ENCODE results near the gene GPR146. TPM values are rescaled to one million over a fixed set of nuclear protein-coding genes. Genes with fewer than 3 reads are reported as not detected.

Gene GPR146
- total RNA-seq, 1 donor from 2014 or later: 1.3 TPM

GRCh38 chr7:1041551-1042491 lies 2.5 kb upstream of the GPR146 start:
- Histone ChIP-seq H3K36me3 (ENCODE audit: control insufficient read depth, insufficient read depth, low read length) (no peaks in the 10 kb centered on the region), H3K27me3 (ENCODE audit: control insufficient read depth, insufficient read depth, low read length) (no peaks in the 10 kb centered on the region), H3K4me3 (ENCODE audit: low read depth, low read length) (no peak overlapping the region)
- FAIRE-seq (no peak), DNase-seq (ENCODE audit: low read depth) (no peak)
- TF ChIP-seq, protein P1, sequence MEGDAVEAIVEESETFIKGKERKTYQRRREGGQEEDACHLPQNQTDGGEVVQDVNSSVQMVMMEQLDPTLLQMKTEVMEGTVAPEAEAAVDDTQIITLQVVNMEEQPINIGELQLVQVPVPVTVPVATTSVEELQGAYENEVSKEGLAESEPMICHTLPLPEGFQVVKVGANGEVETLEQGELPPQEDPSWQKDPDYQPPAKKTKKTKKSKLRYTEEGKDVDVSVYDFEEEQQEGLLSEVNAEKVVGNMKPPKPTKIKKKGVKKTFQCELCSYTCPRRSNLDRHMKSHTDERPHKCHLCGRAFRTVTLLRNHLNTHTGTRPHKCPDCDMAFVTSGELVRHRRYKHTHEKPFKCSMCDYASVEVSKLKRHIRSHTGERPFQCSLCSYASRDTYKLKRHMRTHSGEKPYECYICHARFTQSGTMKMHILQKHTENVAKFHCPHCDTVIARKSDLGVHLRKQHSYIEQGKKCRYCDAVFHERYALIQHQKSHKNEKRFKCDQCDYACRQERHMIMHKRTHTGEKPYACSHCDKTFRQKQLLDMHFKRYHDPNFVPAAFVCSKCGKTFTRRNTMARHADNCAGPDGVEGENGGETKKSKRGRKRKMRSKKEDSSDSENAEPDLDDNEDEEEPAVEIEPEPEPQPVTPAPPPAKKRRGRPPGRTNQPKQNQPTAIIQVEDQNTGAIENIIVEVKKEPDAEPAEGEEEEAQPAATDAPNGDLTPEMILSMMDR (IDR thresholded peaks at IDR 0.05; ENCODE audit: insufficient read depth, low read length, severe bottlenecking): no peak

DNA sequence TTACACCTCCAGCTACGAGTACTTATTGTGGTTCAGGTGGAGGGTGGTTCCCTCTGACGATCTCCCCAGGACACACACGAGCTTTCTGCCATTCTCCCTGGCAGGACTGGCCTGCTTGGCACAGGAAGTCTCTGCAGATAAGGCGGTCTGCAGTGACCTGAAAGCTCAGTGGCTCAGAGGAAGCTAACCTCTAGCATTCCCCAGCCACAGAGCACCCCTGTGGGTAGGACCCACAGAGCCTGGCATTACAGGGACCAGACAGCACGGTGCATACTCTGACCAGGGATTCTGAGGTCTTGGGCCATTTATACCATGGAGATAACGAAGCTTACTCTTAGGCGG lies 1.9 kb upstream of the GPR146 start:
- TF ChIP-seq, protein P1 (IDR thresholded peaks at IDR 0.05; ENCODE audit: insufficient read depth, low read length, severe bottlenecking): no peak
- no peak for DNase-seq (ENCODE audit: low read depth)
- H3K36me3 ChIP-seq (ENCODE audit: control insufficient read depth, insufficient read depth, low read length): no peaks in the 10 kb centered on the region
- H3K4me3 ChIP-seq (ENCODE audit: low read depth, low read length): no peak overlapping the region
- no peaks in the 10 kb centered on the region for H3K27me3 ChIP-seq (ENCODE audit: control insufficient read depth, insufficient read depth, low read length)
- no peak for FAIRE-seq

DNA sequence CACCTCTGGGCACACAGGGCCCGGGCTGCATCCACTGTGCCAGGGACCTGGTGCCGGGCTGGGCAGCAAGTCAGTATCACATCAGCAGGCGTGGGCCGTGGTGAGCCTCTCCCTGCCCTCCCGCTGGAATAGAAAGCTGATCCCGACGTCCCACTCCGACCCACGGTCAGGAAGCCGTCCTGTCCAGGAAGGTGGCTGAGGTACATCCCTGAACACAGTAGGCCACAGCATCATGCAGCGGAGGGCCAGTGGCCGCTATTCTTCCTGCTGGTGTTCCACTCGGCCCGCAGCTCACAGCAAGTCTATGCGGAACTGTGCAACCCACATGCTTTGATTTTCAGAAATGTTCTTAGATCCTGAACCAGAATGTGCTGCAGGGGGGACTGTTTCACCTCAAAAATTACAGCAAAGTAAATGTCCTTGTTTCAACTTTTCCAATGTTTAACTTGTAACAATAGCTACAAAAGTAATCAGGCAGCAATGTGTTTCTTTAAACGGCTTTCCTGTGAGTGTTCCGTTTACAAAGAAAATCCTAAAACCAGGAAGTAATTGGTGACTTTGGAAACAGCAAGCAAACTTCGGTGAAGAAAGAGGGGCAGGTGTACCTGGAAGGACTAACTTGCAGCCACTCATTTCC lies 676 bp upstream of the GPR146 start:
- DNase-seq (ENCODE audit: low read depth): no peak
- TF ChIP-seq, protein P1 (IDR thresholded peaks at IDR 0.05; ENCODE audit: insufficient read depth, low read length, severe bottlenecking): no peak
- peak overlapping the region; percentile 35 for H3K4me3 ChIP-seq (ENCODE audit: low read depth, low read length)
- no peak for FAIRE-seq
- H3K36me3 ChIP-seq (ENCODE audit: control insufficient read depth, insufficient read depth, low read length): no peaks in the 10 kb centered on the region
- no peaks in the 10 kb centered on the region for H3K27me3 ChIP-seq (ENCODE audit: control insufficient read depth, insufficient read depth, low read length)

DNA sequence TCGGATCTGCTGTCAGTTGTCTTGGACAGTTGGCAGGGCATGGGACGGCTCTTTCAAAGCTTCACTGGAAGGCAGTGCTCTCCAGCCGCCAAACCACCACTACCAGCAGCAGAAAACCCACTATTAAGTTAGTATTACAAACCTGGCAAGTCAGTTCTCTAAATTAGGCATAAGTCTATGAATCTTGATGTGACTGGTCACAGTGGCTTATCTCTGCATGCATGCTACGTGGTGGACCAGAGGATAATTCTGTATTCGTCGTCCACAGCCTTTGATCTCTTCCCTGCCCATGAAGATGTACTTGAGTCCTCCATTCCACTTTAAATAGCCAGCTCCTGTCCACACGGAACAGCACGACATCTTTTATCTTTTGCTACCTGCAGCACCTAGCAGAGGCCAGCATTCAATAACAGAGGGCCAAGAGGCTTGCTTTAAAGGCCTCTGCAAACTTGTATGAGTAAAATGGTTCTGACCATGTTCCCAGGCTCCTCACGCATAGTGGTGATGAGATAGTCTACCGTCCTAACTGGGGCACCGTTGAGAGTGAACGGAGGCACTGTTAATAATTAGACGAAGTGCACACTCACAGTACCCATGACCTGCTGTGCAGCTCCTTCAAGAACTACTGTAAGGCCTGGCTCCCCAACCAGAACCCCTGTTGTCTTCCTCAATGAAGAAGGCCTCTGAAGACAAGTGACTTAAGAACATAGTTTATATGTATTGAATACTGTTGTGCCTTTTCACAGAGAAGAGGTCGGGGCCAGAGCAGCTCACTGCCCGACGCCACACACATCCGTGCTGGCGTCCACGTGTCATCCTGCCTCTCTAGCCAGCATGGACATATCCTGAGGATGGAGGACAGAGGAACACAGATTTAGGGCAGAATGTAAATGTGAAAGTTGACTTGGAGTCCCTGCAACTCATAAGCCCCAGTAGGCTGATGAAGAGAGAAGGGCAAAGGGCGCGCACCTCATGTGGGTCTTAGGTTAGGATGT lies 1.0 kb downstream of the GPR146 start:
- TF ChIP-seq, protein P1 (IDR thresholded peaks at IDR 0.05; ENCODE audit: insufficient read depth, low read length, severe bottlenecking): no peak
- H3K27me3 ChIP-seq (ENCODE audit: control insufficient read depth, insufficient read depth, low read length): no peaks in the 10 kb centered on the region
- DNase-seq (ENCODE audit: low read depth) (no peak), FAIRE-seq (no peak)
- no peaks in the 10 kb centered on the region for H3K36me3 ChIP-seq (ENCODE audit: control insufficient read depth, insufficient read depth, low read length)
- peak overlapping the region; percentile 60 for H3K4me3 ChIP-seq (ENCODE audit: low read depth, low read length)

DNA sequence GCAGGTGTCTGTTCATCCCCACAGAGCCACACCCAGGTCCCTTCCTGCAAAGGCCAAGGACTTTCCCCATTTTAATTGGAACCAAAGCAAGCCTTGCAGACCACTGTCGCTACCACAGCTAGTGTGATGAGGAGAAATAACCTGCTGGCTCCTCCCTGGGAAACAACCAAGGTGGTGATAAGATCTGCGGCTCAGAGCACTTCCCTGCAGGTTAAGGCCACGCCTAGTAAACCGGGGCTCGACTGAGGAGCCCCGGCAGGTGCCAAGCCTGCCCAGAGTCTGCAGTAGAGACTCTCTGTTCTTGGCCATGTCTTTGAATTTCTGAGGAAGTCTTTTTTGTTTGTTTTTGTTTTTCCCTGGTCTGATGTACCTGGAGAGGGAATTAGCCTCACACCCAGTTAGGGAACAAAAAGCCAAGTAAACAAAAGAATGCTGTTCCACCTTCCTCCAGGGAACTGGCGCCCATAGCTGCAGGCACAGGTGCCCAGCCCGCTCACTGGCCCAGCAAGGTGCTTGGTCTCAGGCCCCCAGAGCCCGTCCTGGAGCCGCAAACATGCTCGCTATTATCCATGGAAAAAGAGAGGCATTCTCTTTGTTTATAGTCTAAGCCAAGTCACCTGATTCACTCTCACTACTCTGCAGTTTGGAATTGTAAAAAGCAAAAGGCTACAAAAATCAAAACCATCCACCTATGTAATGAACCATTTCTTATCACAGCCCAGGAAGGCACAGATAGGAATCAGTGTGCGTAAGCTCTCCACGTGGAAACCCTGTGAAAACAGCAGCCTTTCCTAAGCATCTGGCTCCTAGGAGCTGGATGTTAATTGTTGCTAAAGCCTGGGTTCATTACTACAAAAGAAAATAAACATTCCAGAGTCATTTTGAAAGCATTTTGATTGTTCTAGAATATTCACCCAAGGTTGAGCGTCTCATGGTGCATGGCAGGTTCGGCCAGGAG lies 2.7 kb downstream of the GPR146 start:
- DNase-seq (ENCODE audit: low read depth): no peak
- FAIRE-seq: no peak
- TF ChIP-seq, protein P1 (IDR thresholded peaks at IDR 0.05; ENCODE audit: insufficient read depth, low read length, severe bottlenecking): no peak
- Histone ChIP-seq H3K4me3 (ENCODE audit: low read depth, low read length) (no peak overlapping the region), H3K27me3 (ENCODE audit: control insufficient read depth, insufficient read depth, low read length) (no peaks in the 10 kb centered on the region), H3K36me3 (ENCODE audit: control insufficient read depth, insufficient read depth, low read length) (no peaks in the 10 kb centered on the region)
